B cell (primary cell): ENCODE data around the gene SEC24D. TPM values are rescaled to one million over a fixed set of nuclear protein-coding genes. Genes with fewer than 3 reads are reported as not detected.

ENCODE experiments used
- ATAC-seq: fragments of 200-7000 bp; cut with Tn5 transposase; one replicate; pipeline ENCODE4 v1.10.0; 2021; ENCODE audit warnings: low read depth, mild to moderate bottlenecking, moderate number of reproducible peaks, moderate library complexity
- CTCF ChIA-PET: fragments of 350-600 bp; sonication (Branson Sonifier 250); formaldehyde crosslinking; loops from one replicate; lab custom pipeline; 2021; ENCODE audit warnings: antibody characterized with exemption, inconsistent platforms; lab: Charles Lee
- POLR2A ChIA-PET: fragments of 350-600 bp; sonication (Branson Sonifier 250); formaldehyde crosslinking; loops from one replicate; lab custom pipeline; 2021; ENCODE audit warnings: antibody characterized with exemption; lab: Charles Lee
- DNase-seq: peaks from one replicate; pipeline ENCODE4 v3.0.0; 2013
- H2AFZ ChIP-seq: 2 replicates; pipeline ENCODE4 v1.6.1; 2012; ENCODE audit warnings: mild to moderate bottlenecking, low read depth, low read length; ENCODE audit not compliant: insufficient read depth, poor library complexity, severe bottlenecking
- H3K27ac ChIP-seq, 2 donors: 1 replicate in 1 of 2; 2 replicates in 1 of 2; pipeline ENCODE4 v1.5.1; 2012 to 2013; ENCODE audit warnings: low read length in 2 of 2, mild to moderate bottlenecking in 2 of 2, moderate library complexity in 1 of 2
- H3K27me3 ChIP-seq, 4 experiments: fragments of 200-600 bp in 1 of 4; sonication (generic) in 1 of 4; replicated peaks in 1 of 4; 1 replicate in 2 of 4; 2 replicates in 2 of 4; pipeline versions ENCODE4 v1.6.1 to v1.7.0; 2013 to 2016; ENCODE audit warnings: low read length in 3 of 4, mild to moderate bottlenecking in 2 of 4, mixed read lengths in 1 of 4, moderate library complexity in 1 of 4; ENCODE audit not compliant: insufficient read depth in 4 of 4, control insufficient read depth in 3 of 4; ENCODE audit errors: control extremely low read depth in 1 of 4
- H3K36me3 ChIP-seq, 2 experiments: replicated peaks in 1 of 2; 1 replicate in 1 of 2; 2 replicates in 1 of 2; pipeline versions ENCODE4 v1.6.1 to v1.7.1; 2013; ENCODE audit warnings: low read length in 1 of 2; ENCODE audit not compliant: insufficient read depth in 2 of 2, control insufficient read depth in 1 of 2; ENCODE audit errors: control extremely low read depth in 1 of 2, extremely low read depth in 1 of 2
- H3K4me1 ChIP-seq, 2 donors: fragments of 200-600 bp in 1 of 2; sonication (generic) in 1 of 2; 1 replicate in 1 of 2; 2 replicates in 1 of 2; pipeline versions ENCODE4 v1.5.1 to v1.6.1; 2013 to 2017; ENCODE audit warnings: low read length in 2 of 2; ENCODE audit not compliant: control insufficient read depth in 2 of 2, insufficient read depth in 2 of 2
- H3K4me2 ChIP-seq: replicated peaks from 2 replicates; pipeline ENCODE3; 2012; ENCODE audit warnings: mild to moderate bottlenecking, low read depth, low read length; ENCODE audit not compliant: poor library complexity, severe bottlenecking
- H3K4me3 ChIP-seq, 5 experiments: fragments of 200-600 bp in 1 of 5; sonication (generic) in 1 of 5; 1 replicate in 3 of 5; 2 replicates in 2 of 5; pipeline versions ENCODE4 v1.5.1 to v1.7.0; 2011 to 2016; ENCODE audit warnings: low read length in 4 of 5, mild to moderate bottlenecking in 4 of 5, low read depth in 2 of 5, control low read depth in 1 of 5, moderate library complexity in 1 of 5; ENCODE audit not compliant: insufficient read depth in 1 of 5; ENCODE audit errors: control extremely low read depth in 1 of 5, extremely low read depth in 1 of 5
- H3K79me2 ChIP-seq: fragments of 200-600 bp; sonication (generic); one replicate; pipeline ENCODE4 v1.6.0; 2016; ENCODE audit warnings: low read length; ENCODE audit not compliant: control insufficient read depth, insufficient read depth
- H3K9ac ChIP-seq: fragments of 200-600 bp; sonication (generic); 2 replicates; pipeline ENCODE4 v1.6.1; 2017; ENCODE audit warnings: mild to moderate bottlenecking, low read length, moderate library complexity
- H3K9me3 ChIP-seq, 3 donors: one replicate each; pipeline versions ENCODE4 v1.6.1 to v1.7.1; 2013; ENCODE audit warnings: low read length in 2 of 3; ENCODE audit not compliant: control insufficient read depth in 2 of 3, insufficient read depth in 1 of 3; ENCODE audit errors: control extremely low read depth in 1 of 3
- H4K20me1 ChIP-seq: 2 replicates; pipeline ENCODE4 v1.6.0; 2012; ENCODE audit warnings: mild to moderate bottlenecking, low read length; ENCODE audit not compliant: insufficient read depth, control insufficient read depth, poor library complexity, severe bottlenecking
- H3K27ac Mint-ChIP-seq: one replicate; pipeline ENCODE4 v1.8.0; 2021; ENCODE audit warnings: mixed read lengths
- H3K27me3 Mint-ChIP-seq: one replicate; pipeline ENCODE4 v1.8.0; 2021; ENCODE audit warnings: mixed read lengths
- H3K4me1 Mint-ChIP-seq: one replicate; pipeline ENCODE4 v1.8.0; 2021; ENCODE audit warnings: mixed read lengths
- H3K4me3 Mint-ChIP-seq: one replicate; pipeline ENCODE4 v1.8.0; 2021; ENCODE audit warnings: mixed read lengths
- H3K9me3 Mint-ChIP-seq: one replicate; pipeline ENCODE4 v1.8.0; 2022; ENCODE audit warnings: mixed read lengths; ENCODE audit not compliant: insufficient read depth
- CTCF ChIP-seq: fragments of 200-600 bp; IDR thresholded peaks from one replicate; pipeline ENCODE4 v1.8.0; 2022; ENCODE audit warnings: antibody characterized with exemption, mild to moderate bottlenecking
- EZH2 ChIP-seq: IDR thresholded peaks from 2 replicates; pipeline ENCODE4 v1.6.1; 2012; ENCODE audit warnings: borderline replicate concordance, low read depth, mild to moderate bottlenecking, moderate library complexity, low read length; ENCODE audit not compliant: insufficient read depth, poor library complexity, severe bottlenecking
- WGBS: methylation state at CpG from one replicate; pipeline ENCODE4 v1.1.5; 2013; ENCODE audit warnings: missing lambda C conversion rate; ENCODE audit not compliant: insufficient coverage; 5-methylcytosine and 5-hydroxymethylcytosine counted together
- intact Hi-C: fragments of 100-400 bp; cut with micrococcal nuclease; formaldehyde crosslinking; loops from one replicate; pipeline ENCODE4 v1.10.0; 2022
- polyA plus RNA-seq: library from polyadenylated mRNA; depleted of rRNA; stranded (reverse); fragments of >200 nt; gene quantifications from 2 replicates; pipeline ENCODE4 v1.2.3, GENCODE V29; 2012
- total RNA-seq, 2 donors: library from RNA; stranded (reverse); fragments of 120-200 nt in 1 of 2; gene quantifications; 1 replicate in 1 of 2; 2 replicates in 1 of 2; pipeline versions ENCODE4 v1.2.3 to v1.2.4, GENCODE V29; 2013 to 2022

SEC24D gene
- total and polyA plus RNA-seq, 2 donors (not counting 1 experiment from before 2014, with no cell fraction given): 7.1 to 15.8 TPM

- no peaks in the 10 kb centered on the region for H3K27me3 Mint-ChIP-seq
- TF ChIP-seq EZH2 (no peak), CTCF (no peak)
- Histone ChIP-seq H3K36me3 (peaks cover 0 to 11% of the 10 kb centered on the region in 2 experiments), H3K4me1 (no peaks in the 10 kb centered on the region), H4K20me1 (no peaks in the 10 kb centered on the region), H2AFZ (no peak overlapping the region), H3K4me2 (no peak overlapping the region), H3K27ac (no peak overlapping the region), H3K9me3 (no peaks in the 10 kb centered on the region), H3K9ac (no peak overlapping the region), H3K27me3 (no peaks in the 10 kb centered on the region), H3K79me2 (no peaks in the 10 kb centered on the region), H3K4me3 (no peak overlapping the region)
- intact Hi-C loops: no loop called here
- CTCF ChIA-PET: interaction anchor here (0.7 kb wide), 1 partner anchor 1634 kb away, joined by 5 read pairs; no protein-coding TSS in a partner anchor
- WGBS: 76% methylated on average over 2 of the region's 4 CpGs
- H3K9me3 Mint-ChIP-seq: no peaks in the 10 kb centered on the region
- POLR2A ChIA-PET: no interaction called here
- no peaks in the 10 kb centered on the region for H3K4me1 Mint-ChIP-seq
- no peak overlapping the region for H3K27ac Mint-ChIP-seq
- no peak overlapping the region for H3K4me3 Mint-ChIP-seq
- no peak for DNase-seq
- ATAC-seq: no peak
Observed at GRCh38 chr4:118743867-118744266, 92.1 kb downstream of the SEC24D start.

DNA sequence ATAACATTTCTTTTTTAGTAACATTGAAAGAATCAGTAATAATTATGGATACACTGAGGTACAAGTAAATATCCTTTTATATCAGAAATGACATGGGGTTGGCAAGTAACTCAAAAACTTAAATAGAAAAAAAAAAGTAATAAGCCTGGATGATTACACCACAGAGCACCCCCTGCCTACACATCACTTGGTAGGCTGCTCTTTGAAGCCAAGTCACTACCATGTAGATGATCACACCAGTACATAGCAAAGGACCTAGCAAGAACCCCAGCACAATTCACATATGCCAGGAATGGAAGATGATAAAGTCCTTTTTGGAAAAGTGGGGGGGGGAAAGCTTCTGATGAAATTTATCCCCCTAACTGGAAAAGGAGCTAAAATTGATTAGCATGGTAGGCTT, 93.9 kb downstream of the SEC24D start:
- Mint-ChIP-seq H3K27me3 (no peaks in the 10 kb centered on the region), H3K4me1 (no peaks in the 10 kb centered on the region), H3K4me3 (no peak overlapping the region), H3K9me3 (no peaks in the 10 kb centered on the region), H3K27ac (no peak overlapping the region)
- H3K36me3 ChIP-seq: peaks cover 0 to 23% of the 10 kb centered on the region in 2 experiments
- H4K20me1 ChIP-seq: no peaks in the 10 kb centered on the region
- H3K4me2 ChIP-seq: no peak overlapping the region
- TF ChIP-seq EZH2: no peak
- no peak for TF ChIP-seq CTCF
- ChIA-PET POLR2A (no interaction called here), CTCF (interaction anchor here (0.7 to 2.8 kb wide), 10 partner anchors 13 to 1306 kb away, joined by 3 to 18 read pairs (median 4); no protein-coding TSS in a partner anchor)
- ATAC-seq: no peak
- H3K4me1 ChIP-seq: no peaks in the 10 kb centered on the region
- no peaks in the 10 kb centered on the region for H3K9me3 ChIP-seq
- H3K27me3 ChIP-seq: no peaks in the 10 kb centered on the region
- no peak overlapping the region for H3K4me3 ChIP-seq
- no peak for DNase-seq
- no peak overlapping the region for H3K9ac ChIP-seq
- H3K79me2 ChIP-seq: no peaks in the 10 kb centered on the region
- H3K27ac ChIP-seq: no peak overlapping the region
- intact Hi-C loops: no loop called here
- no peak overlapping the region for H2AFZ ChIP-seq
